GM12865 (cell line): ENCODE results near the gene PFDN6.

Source experiments
- DNase-seq: peaks from one replicate; pipeline ENCODE4 v3.0.0; 2010; ENCODE audit warnings: low read depth
- H3K4me3 ChIP-seq: 2 replicates; pipeline ENCODE4 v1.5.1; 2011; ENCODE audit warnings: mild to moderate bottlenecking, low read depth, low read length, control low read depth
- TF ChIP-seq, protein P1 (sequence below): IDR thresholded peaks from 2 replicates; pipeline ENCODE4 v1.5.1; 2011; ENCODE audit warnings: low read length, control low read depth, low read depth, inconsistent platforms; ENCODE audit not compliant: insufficient read depth; ENCODE audit errors: missing control alignments

Gene PFDN6

DNA sequence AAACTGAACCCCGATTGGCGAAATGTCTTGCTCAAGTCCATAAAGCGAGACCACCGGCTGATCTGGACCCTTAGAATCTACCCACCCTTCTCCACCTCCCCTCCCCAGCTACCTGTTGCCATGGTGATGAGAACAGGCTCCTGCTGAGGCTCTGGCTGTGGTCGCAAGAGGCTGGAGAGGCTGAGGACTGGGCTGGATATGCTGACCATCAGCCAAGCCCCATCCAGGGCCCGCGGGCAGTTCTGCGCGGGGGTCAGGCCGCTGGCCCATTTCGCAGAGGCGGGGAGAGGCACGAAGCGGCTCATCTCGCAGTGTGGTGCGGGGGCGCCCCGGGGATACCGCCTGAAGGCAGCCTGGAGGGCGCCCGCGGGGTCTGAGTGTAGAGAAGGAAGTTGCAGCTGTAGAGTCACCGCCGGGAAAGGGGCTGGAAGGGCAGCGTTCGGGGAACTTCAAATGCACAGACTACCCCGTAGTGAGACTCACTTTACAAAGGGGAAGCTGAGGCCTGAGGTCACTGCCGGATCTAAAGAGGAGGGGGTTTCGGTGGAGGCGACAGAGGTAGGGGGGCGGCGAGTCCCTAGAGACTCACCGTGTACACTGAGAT, 23.8 kb downstream of the PFDN6 start:
- H3K4me3 ChIP-seq = peak overlapping the region; percentile 87
- TF ChIP-seq, protein P1, sequence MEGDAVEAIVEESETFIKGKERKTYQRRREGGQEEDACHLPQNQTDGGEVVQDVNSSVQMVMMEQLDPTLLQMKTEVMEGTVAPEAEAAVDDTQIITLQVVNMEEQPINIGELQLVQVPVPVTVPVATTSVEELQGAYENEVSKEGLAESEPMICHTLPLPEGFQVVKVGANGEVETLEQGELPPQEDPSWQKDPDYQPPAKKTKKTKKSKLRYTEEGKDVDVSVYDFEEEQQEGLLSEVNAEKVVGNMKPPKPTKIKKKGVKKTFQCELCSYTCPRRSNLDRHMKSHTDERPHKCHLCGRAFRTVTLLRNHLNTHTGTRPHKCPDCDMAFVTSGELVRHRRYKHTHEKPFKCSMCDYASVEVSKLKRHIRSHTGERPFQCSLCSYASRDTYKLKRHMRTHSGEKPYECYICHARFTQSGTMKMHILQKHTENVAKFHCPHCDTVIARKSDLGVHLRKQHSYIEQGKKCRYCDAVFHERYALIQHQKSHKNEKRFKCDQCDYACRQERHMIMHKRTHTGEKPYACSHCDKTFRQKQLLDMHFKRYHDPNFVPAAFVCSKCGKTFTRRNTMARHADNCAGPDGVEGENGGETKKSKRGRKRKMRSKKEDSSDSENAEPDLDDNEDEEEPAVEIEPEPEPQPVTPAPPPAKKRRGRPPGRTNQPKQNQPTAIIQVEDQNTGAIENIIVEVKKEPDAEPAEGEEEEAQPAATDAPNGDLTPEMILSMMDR = no peak
- peak; percentile 34 for DNase-seq

DNA sequence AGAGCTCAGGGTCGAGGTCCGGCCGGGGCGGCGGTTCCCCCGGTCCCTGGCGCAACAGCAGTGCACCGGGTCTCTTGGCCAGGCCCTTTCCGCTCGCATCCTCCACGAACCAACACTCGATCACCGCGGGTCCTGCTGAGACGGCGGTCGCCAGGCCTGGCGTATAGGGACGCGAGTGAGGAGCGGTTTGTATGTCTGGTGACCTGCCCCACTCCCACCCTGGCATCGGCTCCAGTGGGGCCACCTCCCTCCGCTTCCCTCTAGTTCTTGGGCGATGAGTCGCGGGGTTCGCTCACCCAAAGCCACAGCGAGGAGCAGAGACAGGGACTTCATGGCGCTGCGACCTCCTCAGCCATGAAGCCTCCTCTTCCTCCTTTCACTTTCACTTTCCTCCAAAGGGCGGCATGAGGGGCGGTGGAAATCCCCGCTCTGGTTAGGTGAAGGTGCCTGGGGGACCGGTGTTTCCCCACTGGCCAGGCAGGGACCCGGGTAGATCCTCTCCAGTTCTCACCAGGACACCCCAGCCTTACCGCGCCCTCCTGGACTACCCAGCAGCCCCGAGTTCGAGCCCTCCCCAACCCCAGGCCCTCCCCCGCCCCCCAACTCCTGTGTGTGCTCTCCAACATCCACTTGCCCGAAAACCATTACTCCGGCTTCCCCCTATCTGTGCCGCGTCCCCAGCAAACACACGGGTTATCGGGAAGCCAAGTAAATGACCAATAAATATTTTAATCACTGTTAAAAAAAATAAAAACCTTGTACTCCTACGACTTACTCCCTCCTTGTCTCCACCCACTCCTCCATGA, 24.5 kb downstream of the PFDN6 start, which contains the start of gene TAPBP:
TSS of gene TAPBP (minus strand) at position 370 of the 806 bp plus-strand sequence. CDS start at position 333, 37 bp downstream.
- H3K4me3 ChIP-seq = peak within 1 kb of the TSS; percentile 87
- TF ChIP-seq, protein P1 = no peak
- DNase-seq = peak; percentile 93

DNA sequence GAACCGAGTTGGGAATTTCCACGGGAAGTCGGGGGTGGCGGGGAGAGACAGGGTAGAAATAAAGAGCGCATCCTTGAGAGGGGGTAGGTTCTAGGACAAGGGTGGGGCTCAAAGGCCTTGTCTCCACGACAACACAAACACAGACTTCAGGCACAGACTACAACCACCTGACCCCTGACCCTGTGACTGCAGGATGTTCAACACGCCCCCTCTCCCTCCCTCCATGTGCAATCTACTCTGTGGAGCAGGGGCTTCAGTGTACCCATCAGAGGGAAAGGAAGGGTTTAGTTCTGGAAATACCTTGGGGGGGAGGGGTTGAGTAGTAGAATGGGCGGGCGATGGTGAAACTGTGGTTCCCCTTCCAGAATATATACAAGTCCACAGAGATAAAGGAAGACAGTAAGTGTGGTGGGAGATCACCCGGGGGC, 25.1 kb downstream of the PFDN6 start:
- DNase-seq = peak; percentile 85

DNA sequence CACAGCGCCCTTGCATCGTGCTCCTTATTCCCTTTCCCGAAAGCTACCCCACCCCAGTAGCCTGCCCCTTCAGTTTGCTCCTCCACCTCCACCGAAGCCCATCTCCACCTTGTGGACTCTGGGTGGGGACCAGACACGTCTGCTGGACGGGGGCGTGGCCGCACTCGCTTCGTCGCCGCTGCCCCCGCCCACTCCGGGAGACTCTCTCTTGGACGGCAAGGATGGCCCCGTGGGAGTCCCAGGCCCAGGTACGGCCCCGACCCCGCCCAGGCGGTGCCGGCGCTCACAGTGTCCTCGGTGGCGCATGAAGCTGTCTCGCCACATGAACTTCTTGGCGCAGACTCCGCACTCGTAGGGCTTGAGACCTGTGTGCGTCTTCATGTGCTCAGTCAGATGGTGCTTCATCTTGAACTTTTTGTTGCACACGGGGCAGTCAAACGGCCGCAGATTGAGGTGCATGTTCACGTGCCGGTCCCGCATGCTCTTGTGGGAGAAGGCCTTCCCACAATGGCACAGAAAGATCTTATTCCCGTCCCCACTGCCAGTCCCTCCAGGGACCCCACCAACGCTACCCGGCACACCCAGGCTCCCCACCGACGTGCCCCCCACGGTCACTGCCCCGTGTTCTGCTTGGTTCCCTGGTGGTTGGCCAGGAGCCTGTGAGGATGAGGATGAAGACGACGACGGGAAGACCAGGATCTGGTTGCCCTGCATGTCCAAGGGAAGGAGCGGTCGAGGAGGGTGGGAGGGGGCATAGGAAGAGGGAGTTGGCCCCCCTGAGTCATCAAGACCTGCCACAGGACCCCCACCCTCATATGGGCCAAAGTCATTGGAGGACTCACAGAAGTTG, 25.8 kb downstream of the PFDN6 start:
- peak; percentile 67 for DNase-seq
- peak overlapping the region; percentile 87 for H3K4me3 ChIP-seq
- TF ChIP-seq, protein P1 = no peak

More for the DNA sequence above, 25.1 kb downstream of the PFDN6 start:
- peak overlapping the region; percentile 87 for H3K4me3 ChIP-seq
- TF ChIP-seq, protein P1 = no peak

DNA sequence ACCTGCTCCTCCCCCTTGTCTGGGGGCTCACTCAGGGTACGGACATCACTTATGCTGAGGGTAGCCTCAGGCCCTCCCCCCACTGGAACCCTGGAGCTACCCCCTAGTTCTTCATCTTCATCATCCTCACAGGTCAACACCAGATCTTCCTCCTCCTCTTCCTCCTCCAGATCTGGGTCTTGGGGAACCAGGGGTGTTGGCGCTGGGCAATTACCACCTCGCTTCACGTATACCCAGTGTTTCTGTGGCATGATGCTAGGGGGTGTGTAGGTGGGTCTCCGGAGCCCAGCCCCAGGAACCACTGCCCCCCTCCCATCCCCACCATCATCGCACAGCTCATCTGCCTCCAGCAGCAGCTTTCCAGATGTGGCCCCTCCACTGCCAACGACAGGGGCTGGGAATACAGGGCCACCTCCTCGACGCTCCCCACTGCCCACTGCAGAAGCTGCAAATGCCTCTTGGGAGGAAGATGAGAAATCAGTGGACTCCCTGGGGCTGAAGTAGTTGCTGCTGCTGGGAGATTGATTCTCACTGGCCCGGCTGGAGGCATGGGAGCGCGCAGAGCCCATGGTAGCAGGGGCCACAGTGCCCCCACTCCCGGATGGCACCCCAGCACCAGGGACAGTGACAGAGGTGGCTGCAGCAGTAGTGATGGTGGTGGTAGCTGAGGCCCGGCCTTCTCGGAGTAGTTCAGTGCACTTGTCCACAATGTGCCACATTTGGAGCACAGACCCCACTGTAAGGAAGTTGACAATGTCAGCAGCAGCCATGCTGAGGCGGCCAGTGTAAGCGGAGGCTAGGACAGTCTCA, 26.6 kb downstream of the PFDN6 start:
- TF ChIP-seq, protein P1 = no peak
- H3K4me3 ChIP-seq = no peak overlapping the region

More for the DNA sequence above, 26.6 kb downstream of the PFDN6 start:
- no peak for DNase-seq
